GM12892 (cell line): ENCODE data around the gene DVL2.

ENCODE experiments used
- POLR2AphosphoS5 ChIP-seq: IDR thresholded peaks from 2 replicates; pipeline ENCODE4 v1.6.1; 2011; ENCODE audit warnings: low read depth, low read length, control low read depth
- TAF1 ChIP-seq: IDR thresholded peaks from 2 replicates; pipeline ENCODE4 v1.6.1; 2011; ENCODE audit warnings: low read depth, mild to moderate bottlenecking, control low read depth, low read length, borderline replicate concordance

- TF ChIP-seq POLR2AphosphoS5 = no peak; the same call in 1 of the 2 replicates
- TF ChIP-seq TAF1 = no peak
Observed at GRCh38 chr17:7249830-7250229, 15.5 kb upstream of the DVL2 start.
